Activated CD4-positive, alpha-beta T cell treated with anti-CD3 and anti-CD28 coated beads, Interleukin-2, amount 50 U/mL, for 1 hour (primary cell): ENCODE results near the gene EPS8.
"Not testable (repeated sequence)": the region's sequence is repeated elsewhere in the genome, so short reads cannot be mapped to it uniquely, and the experiment has no call there.

Experiments
- DNase-seq: peaks from one replicate; pipeline ENCODE4 v3.0.0-alpha.2; 2020

Gene EPS8

DNA sequence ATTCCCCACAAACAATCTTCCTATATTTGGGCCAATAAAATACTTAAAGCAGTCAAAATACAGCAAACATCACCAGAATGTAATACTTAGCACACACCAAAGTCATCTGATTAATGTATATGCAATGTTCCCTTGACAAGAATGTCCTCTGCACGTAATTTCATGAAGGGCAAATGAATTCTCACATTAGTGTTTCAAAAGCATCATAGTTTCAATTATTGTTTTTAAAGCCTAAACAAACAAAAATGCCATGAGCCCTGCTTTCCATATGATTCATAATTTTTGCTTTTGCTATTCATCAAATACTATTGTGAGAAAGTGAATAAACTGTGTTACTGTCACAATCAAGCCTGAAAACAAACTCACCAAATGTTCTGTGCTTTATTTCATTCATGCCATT lies 156.0 kb downstream of the EPS8 start:
- no peak for DNase-seq

GRCh38 chr12:15632708-15633107 lies 156.5 kb downstream of the EPS8 start:
- no peak for DNase-seq

DNA sequence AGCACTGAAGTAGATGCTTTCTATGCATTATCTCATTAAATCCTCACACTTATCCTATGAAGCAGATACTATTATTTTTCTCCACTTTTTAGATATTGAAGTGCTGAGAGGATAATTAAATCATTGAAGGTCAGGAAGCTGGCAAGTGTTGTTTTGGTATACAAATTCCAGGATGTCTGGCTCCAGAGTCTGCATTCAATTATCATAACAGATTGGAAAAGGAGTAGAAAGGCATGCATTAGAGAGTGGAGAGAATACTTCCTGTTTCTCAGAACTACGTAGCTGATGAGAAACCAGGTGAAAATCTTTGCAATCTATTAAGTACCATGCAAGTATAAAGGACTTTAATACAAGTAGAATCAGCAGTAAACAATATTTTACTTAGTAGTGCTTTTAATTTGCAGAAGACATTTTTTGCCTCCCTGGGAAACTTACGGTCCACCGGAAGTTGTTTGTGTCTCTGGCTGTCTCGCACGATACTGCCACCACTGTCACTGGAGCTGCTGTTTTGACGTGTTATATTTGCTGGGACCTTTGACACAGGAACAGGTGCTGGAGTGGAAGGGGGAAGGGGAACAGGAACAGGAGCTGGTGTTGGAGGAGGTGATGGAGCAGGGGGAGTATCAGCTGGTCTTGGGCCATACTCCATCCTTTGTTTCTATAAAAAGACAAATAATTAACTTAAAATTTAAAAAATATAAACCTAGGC lies 158.0 kb downstream of the EPS8 start:
- no peak for DNase-seq

GRCh38 chr12:15629761-15630160 lies 159.4 kb downstream of the EPS8 start:
- no peak for DNase-seq

DNA sequence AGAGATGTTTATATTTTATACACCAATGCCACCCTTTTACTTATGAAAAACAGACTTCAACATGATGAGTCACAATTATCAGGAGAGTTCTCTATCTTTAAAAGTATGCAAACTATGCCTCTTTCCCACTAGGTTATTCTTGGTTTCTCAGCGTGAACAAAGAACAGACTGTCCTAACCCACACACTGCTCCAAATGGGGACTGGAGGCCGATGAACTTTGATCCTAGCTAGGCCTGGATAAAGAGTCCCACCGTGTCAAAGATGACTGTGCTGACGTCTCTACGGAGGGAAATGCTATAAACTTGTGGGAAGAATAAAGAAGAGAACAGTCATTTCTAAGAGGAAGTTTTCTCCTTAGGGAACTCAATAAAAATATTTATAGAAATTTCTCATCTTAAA lies 160.1 kb downstream of the EPS8 start:
- DNase-seq = no peak

DNA sequence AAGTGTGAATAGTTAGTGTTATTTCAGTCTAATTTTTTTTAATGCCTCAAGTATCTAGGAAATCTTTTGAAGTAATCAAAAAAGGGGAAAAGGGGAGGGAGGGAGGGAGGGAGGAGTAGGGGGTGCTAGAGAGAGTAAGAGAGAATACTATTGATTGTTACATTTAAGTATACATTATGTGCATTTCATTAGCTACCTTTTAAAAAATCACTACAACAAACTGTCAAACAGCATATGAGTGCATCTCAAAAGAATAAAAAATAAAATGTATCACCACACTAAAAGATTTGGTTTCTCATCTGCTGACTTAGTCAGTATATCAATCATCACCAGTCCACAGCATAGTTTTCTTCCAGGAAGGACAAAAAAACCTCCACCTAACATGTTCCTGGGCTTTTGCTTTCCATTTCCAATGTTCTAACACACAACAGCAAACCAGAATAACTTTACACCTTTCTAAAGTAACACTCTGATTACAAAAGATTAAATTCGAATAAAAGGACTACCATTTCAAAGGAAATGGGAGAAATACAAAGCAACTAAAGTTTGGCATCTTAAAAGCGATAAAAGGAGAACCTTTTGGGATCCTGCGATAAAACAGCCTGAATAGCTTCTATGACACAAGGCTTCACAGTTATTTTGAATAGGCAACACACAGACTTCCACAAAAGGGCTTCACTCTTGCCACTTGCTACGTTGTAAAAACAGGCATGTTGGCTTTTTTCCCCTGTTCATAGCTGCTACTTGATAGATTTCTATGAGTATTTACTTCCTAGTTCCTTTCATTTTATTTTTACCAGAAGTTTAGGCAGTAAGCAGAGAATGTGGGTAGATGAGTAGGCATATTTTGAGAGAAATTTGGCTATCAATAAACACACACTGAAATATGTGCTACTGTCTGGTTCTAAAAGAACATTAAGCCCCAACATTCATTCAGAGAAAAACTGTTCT lies 160.9 kb downstream of the EPS8 start:
- DNase-seq = no peak

DNA sequence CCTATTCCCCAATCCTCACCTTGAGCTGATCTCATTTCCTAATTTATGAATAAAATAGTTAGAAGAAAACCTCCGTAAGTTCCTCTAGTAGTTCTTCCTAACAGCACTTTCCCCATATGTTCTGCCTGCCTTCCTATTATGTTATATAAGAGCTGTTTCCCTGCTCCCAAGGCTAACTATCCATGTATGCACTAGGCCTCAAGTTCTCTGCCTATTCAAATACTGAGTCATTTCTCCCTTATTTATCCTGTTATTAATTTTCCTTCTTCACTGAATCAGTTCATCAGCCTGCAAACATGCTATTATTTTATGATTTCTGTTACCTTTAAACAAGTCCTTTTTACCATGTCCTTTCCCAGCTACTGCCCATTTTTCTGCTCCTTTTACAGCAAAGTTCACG lies 164.1 kb downstream of the EPS8 start:
- no peak for DNase-seq

GRCh38 chr12:15620741-15621539 lies 168.2 kb downstream of the EPS8 start:
- no peak for DNase-seq

DNA sequence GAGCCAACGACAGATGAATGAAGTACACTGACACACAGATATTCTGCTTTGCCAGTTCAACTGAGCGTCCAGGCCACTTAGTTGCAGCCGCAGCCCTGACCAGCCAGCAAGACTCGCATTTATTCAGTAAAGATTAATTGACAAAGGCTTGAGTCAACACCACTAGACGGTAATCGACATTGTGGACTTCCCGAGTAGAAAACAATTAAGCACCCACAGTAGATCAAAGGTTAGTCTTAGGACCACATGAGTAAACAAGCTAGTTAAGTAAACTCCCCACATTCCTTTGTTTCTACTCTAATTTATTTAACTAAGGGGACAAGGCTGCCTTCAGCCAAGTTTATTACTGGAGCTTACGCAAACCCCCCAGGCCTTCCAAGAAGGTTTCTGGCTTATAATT lies 172.7 kb downstream of the EPS8 start:
- DNase-seq = not testable (repeated sequence)

DNA sequence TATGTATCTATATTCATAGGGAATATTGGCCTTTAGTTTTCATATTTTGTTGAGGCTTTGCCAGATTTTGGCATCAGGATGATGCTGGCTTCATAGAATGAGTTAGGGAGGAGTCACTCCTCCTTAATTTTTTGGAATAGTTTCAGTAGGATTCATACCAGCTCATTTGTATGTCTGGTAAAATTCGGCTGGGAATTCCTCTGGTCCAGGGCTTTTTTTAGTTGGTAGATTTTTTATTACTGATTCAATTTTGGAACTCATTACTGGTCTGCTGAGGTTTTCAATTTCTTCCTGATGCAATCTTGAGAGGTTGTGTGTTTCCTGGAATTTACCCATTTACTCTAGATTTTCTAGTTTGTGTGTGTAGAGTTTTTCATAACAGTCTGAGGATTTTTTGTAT lies 175.2 kb downstream of the EPS8 start:
- no peak for DNase-seq

- DNase-seq = no peak
Measured at GRCh38 chr12:15608941-15609340, 180.2 kb downstream of the EPS8 start.

GRCh38 chr12:15608406-15608805 lies 180.8 kb downstream of the EPS8 start:
- no peak for DNase-seq

- DNase-seq = no peak
Measured at GRCh38 chr12:15605881-15606590, 183.2 kb downstream of the EPS8 start.

DNA sequence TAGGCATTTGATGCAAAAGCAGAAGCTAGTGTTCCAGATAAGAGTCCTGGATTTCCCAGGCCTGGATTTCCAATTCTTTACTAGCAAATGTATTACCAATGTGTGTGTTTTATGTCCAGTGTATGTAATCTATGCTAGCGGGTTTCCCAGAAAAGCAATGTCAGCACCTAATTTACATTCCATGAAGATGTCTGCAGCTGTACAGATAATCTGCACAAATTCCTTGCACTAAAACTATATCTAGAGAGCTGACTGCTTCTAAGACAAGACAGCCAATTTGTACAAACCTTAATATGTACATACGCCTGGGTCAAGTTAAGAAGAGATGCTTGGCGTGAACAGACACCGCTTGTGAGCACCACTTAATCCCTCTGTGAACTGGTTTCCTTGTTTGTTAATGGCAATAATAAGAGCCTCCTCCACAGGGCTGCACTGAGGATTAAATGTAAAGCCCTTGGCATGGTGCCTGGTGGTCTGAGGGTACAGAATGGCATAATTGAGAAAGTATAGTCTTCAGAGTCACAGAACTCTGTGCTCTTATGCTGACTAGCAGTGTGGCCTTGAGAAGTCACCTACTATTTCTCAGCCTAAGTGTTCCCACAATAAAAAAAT lies 185.6 kb downstream of the EPS8 start:
- no peak for DNase-seq

DNA sequence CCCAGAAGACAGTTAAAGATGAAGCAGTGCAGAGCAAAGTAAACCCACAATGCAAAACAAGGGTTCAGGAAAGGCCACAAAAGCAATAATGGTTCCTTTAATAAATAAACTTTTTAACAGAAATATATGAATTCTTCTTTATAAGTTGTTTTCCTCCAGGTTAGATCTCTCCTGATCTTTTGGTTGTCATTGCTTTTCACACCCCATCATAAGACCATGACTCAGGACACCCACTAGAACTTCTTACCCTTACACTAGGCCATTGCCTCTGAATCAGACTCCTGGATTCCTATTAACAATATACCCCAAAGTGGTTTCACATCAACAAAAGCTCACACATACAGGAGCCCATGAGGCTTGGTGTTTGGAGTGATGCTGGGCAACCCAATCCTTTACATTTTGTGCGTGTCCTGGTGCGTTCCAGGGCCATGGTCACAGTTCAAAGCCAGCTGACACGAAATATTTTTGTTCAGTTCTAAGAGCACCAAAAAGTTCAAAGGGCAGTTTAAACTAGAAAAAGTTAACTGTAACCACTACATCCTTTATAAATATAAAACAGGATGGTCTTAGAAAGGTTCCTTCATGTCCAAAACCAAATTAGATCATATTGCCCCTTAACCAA lies 187.0 kb downstream of the EPS8 start:
- no peak for DNase-seq

DNA sequence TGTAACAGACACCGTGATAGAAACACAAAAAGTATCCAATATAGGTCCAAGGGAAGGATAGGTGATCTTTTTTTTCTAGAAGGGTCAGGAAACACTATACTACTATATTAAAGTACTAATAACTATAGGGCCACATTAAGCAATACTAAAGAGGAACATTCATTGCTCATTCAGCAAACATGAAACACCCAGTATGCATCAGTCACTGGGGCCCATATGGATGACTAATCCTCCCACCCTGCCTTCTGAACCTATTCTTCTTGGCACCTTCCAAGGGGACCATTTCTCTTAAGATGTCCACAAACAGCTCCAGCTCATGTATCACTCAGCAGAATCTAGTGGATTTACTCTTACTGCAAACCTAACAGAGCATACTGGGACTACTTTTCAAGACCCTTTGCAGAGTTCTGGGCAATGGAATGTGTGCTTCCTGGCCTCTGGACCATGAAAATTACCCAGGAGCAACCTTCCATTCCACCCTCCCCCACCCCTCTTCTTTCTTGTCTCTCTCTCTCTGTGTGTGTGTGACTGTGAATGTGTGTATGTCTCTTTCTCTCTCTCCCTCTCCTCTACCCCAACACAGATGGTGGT lies 187.9 kb downstream of the EPS8 start:
- no peak for DNase-seq

- no peak for DNase-seq
Measured at GRCh38 chr12:15600223-15600935, 188.8 kb downstream of the EPS8 start.

- no peak for DNase-seq
Measured at GRCh38 chr12:15599266-15600037, 189.7 kb downstream of the EPS8 start.

DNA sequence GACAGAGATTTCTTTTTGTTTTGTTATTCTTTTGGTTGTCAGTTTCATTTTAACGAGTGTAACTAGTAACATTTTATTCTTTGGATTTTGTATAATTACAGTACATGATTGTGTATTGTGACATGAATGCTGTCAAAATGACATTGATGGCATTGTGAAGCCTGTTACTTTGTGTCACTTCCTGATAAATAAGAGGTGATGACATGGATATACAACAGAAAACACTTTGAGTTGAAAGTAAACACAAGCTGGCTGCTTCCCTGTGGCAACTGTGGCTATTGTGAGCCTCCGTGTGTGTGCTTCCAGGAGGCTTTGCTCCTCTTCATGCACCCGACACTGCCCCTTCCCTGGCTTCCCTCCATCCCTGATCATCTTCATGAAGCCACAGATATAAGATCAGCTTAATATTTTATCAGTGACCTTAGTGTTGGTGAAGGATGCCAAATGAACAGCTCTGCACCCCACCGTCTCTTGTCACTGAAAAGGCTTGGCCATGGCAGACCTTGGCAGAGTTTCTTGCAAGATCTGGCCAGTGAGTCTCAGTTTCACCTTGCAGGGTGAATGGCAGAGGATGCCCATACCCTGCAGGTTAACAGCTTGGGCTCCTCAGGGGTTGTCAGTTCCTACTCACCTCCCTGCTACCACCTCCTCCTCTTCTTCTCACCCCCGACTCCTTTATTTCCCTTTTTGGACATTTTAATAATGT lies 191.9 kb downstream of the EPS8 start:
- DNase-seq = no peak
